K562 (cell line): Measurements from ENCODE around the gene ZDHHC5.

Source experiments
- NR0B1 ChIP-seq: fragments of 450-650 bp; IDR thresholded peaks from one replicate; pipeline ENCODE4 v1.6.1; 2018; ENCODE audit warnings: mild to moderate bottlenecking, moderate library complexity; ENCODE audit not compliant: partially characterized antibody
- YY1 ChIP-seq, 3 experiments: IDR thresholded peaks; 2 replicates each; pipeline ENCODE4 v1.6.1; 2011; ENCODE audit warnings: low read length in 2 of 3, mild to moderate bottlenecking in 2 of 3, moderate library complexity in 2 of 3, borderline replicate concordance in 1 of 3, control low read depth in 1 of 3, low read depth in 1 of 3; ENCODE audit not compliant: insufficient read depth in 3 of 3, insufficient replicate concordance in 2 of 3, control insufficient read depth in 1 of 3, insufficient read length in 1 of 3; ENCODE audit errors: extremely low read depth in 1 of 3
- TF ChIP-seq, protein P1 (sequence below), 3 experiments: IDR thresholded peaks in 2 of 3; conservative IDR thresholded peaks in 1 of 3; 2 replicates each; pipeline ENCODE4 v1.5.1; 2011 to 2012; ENCODE audit warnings: low read length in 3 of 3, mild to moderate bottlenecking in 3 of 3, control low read depth in 2 of 3, improper control_type of control experiment in 1 of 3, inconsistent platforms in 1 of 3, low read depth in 1 of 3, mixed read lengths in 1 of 3, moderate library complexity in 1 of 3; ENCODE audit not compliant: insufficient read depth in 2 of 3
- TF ChIP-seq, protein P2 (sequence below), 2 experiments: fragments of 450-650 bp; formaldehyde crosslinking in 1 of 2; IDR thresholded peaks; 2 replicates each; pipeline versions ENCODE4 v1.4.0 to v1.6.1; 2014 to 2020; ENCODE audit warnings: mild to moderate bottlenecking in 2 of 2, borderline replicate concordance in 1 of 2, low read depth in 1 of 2

DNA sequence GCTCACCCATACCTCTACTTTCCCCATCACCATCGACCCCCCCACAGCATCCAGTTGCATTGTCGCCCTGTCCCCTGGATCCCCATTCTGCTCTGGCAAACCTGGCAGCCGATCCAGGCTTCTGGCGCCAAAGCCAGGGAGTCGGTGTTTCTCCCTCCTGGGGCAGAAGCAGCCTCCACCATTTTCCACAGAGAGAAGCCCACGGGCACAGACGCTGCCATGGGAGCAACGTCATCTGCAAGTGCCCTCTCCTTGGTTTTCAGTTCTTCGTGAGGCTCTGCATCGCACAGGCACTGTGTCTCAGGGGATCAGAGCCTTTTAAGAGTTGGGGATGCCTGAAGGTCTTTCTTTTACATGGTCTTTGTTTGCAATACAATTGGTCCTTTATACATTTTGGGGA, 20.5 kb upstream of the ZDHHC5 start:
- TF ChIP-seq, protein P1, sequence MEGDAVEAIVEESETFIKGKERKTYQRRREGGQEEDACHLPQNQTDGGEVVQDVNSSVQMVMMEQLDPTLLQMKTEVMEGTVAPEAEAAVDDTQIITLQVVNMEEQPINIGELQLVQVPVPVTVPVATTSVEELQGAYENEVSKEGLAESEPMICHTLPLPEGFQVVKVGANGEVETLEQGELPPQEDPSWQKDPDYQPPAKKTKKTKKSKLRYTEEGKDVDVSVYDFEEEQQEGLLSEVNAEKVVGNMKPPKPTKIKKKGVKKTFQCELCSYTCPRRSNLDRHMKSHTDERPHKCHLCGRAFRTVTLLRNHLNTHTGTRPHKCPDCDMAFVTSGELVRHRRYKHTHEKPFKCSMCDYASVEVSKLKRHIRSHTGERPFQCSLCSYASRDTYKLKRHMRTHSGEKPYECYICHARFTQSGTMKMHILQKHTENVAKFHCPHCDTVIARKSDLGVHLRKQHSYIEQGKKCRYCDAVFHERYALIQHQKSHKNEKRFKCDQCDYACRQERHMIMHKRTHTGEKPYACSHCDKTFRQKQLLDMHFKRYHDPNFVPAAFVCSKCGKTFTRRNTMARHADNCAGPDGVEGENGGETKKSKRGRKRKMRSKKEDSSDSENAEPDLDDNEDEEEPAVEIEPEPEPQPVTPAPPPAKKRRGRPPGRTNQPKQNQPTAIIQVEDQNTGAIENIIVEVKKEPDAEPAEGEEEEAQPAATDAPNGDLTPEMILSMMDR (IDR thresholded peaks at IDR 0.05 in 2 of 3, conservative IDR thresholded peaks at IDR 0.05 in 1 of 3; ENCODE audit: insufficient read depth in 2 of 3, low read depth in 1 of 3, low read length in 3 of 3) = no peak
- TF ChIP-seq NR0B1 = no peak
- no peak for TF ChIP-seq YY1 (IDR thresholded peaks at IDR 0.05; ENCODE audit: borderline replicate concordance in 1 of 3, control insufficient read depth in 1 of 3, extremely low read depth in 1 of 3, insufficient read depth in 3 of 3, insufficient read length in 1 of 3, insufficient replicate concordance in 2 of 3, low read depth in 1 of 3, low read length in 2 of 3)
- TF ChIP-seq, protein P2, sequence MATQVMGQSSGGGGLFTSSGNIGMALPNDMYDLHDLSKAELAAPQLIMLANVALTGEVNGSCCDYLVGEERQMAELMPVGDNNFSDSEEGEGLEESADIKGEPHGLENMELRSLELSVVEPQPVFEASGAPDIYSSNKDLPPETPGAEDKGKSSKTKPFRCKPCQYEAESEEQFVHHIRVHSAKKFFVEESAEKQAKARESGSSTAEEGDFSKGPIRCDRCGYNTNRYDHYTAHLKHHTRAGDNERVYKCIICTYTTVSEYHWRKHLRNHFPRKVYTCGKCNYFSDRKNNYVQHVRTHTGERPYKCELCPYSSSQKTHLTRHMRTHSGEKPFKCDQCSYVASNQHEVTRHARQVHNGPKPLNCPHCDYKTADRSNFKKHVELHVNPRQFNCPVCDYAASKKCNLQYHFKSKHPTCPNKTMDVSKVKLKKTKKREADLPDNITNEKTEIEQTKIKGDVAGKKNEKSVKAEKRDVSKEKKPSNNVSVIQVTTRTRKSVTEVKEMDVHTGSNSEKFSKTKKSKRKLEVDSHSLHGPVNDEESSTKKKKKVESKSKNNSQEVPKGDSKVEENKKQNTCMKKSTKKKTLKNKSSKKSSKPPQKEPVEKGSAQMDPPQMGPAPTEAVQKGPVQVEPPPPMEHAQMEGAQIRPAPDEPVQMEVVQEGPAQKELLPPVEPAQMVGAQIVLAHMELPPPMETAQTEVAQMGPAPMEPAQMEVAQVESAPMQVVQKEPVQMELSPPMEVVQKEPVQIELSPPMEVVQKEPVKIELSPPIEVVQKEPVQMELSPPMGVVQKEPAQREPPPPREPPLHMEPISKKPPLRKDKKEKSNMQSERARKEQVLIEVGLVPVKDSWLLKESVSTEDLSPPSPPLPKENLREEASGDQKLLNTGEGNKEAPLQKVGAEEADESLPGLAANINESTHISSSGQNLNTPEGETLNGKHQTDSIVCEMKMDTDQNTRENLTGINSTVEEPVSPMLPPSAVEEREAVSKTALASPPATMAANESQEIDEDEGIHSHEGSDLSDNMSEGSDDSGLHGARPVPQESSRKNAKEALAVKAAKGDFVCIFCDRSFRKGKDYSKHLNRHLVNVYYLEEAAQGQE (IDR thresholded peaks at IDR 0.05; ENCODE audit: borderline replicate concordance) = no peak
- TF ChIP-seq, protein P2 (CRISPR knock-in tag; IDR thresholded peaks at IDR 0.05; ENCODE audit: low read depth) = no peak
